Measurements from ENCODE around the gene TMEM131L.
"Not testable (repeated sequence)": the region's sequence is repeated elsewhere in the genome, so short reads cannot be mapped to it uniquely, and the experiment has no call there.

The TMEM131L gene

DNA sequence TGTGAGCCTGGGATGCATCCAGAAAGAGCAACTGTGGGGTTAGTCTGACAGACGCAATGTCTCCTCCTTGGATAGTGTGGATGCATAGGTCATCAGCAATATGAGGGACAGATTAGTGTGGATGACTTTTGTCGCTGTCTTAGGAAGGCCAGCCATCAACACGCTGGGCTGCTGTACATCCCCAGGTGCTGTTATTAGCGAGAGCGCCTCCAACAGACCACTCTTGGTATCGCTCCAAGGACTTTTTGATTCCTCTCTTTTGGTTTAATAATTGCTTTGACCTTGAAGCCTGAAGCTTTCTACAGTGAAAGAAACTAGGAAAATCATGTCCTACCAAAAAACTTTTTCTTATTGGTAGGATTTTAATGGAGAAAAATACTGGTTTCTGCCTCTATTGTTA lies 76.7 kb downstream of the TMEM131L start:
- Mint-ChIP-seq H3K27ac (no peak overlapping the region), H3K36me3 (peaks cover 7% of the 10 kb centered on the region), H3K4me3 (no peak overlapping the region), H3K27me3 (no peaks in the 10 kb centered on the region), H3K9me3 (ENCODE audit: low read depth) (no peaks in the 10 kb centered on the region), H3K4me1 (ENCODE audit: low read depth) (peaks cover 80% of the 10 kb centered on the region)

DNA sequence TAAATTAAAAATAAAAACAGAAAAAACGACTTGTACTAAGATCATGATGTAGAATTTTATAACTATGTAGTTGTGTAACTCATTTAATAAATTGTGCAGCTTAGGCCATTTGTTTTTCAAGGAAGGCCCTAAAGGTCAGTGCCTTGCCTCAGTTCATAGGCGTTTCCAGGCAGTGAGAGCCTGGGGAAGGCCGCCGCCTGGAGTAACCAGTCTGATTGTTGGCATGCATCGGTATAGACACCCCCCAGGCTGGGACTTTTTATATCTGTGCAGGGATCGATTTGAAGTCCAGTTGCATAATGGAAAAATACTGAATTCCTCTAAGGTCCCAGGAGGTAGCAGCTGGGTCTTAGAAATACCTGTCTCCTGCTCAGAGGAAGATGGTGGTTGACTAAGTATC lies 77.2 kb downstream of the TMEM131L start:
- Mint-ChIP-seq H3K27me3 (no peaks in the 10 kb centered on the region), H3K9me3 (ENCODE audit: low read depth) (no peaks in the 10 kb centered on the region), H3K36me3 (peaks cover 6% of the 10 kb centered on the region), H3K4me3 (no peak overlapping the region), H3K27ac (no peak overlapping the region), H3K4me1 (ENCODE audit: low read depth) (peaks cover 78% of the 10 kb centered on the region)

DNA sequence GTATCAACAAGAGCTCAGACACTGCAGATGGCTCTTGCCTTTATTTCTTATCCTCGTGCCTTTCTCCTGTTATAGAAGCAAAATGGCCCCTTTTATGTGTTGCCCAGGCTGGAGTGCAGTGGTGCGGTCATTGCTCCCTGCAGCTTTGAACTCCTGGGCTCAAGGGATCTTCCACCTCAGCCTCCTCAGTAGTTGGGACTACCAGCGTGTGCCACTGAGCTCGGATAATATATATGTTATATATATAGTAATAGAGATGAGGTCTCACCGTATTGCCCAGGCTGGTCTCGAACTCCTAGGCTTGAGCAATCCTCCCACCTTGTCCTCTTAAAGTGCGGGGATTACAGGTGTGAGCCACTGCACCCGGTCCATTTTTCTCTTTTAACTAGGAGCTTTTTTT lies 79.7 kb downstream of the TMEM131L start:
- peaks cover 74% of the 10 kb centered on the region for H3K4me1 Mint-ChIP-seq (ENCODE audit: low read depth)
- H3K27me3 Mint-ChIP-seq = no peaks in the 10 kb centered on the region
- H3K27ac Mint-ChIP-seq = no peak overlapping the region
- H3K9me3 Mint-ChIP-seq (ENCODE audit: low read depth) = no peaks in the 10 kb centered on the region
- peaks cover 9% of the 10 kb centered on the region for H3K36me3 Mint-ChIP-seq
- no peak overlapping the region for H3K4me3 Mint-ChIP-seq

DNA sequence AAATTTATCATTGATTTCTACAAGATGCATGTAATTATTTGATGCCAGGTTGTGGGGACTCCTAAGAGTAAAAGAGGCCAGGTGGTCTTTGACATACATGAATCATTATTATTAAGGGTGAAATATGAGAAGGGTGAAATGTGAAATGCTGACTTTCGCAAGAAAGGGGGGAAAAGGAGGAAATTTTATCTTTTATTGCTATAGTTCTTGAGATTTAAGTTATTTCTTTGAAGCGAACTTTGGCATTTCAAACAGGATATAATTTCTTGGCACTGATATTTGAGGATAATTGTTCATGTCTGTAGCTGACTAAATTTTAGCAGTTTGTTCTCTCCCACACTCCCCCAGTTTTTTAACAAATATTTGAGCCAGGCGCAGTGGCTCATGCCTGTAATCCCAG lies 80.1 kb downstream of the TMEM131L start:
- no peaks in the 10 kb centered on the region for H3K9me3 Mint-ChIP-seq (ENCODE audit: low read depth)
- H3K4me3 Mint-ChIP-seq = no peak overlapping the region
- no peaks in the 10 kb centered on the region for H3K27me3 Mint-ChIP-seq
- peaks cover 11% of the 10 kb centered on the region for H3K36me3 Mint-ChIP-seq
- H3K4me1 Mint-ChIP-seq (ENCODE audit: low read depth) = peaks cover 70% of the 10 kb centered on the region
- peak overlapping the region; percentile 16 for H3K27ac Mint-ChIP-seq

DNA sequence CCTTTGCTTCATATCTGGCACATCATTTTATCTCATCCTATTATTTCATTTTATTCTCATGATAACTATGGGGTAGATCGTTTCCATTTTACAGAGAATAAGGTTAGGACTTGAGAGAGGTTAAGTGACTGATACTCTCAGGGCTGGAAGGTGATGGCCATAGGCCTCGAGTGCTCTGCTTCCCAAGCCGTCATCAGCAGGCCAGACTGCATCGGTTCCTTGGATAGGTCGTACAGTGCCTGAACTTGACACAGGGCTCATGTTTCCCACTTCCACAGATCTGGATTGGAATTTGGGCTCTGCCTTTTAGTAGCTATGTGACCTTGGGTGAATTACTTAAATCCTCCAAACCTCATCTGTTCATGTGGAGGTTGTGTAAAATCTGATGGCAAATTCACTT lies 81.4 kb downstream of the TMEM131L start:
- Mint-ChIP-seq H3K4me3 (no peak overlapping the region), H3K27ac (peak overlapping the region; percentile 83), H3K9me3 (ENCODE audit: low read depth) (no peaks in the 10 kb centered on the region), H3K36me3 (peaks cover 10% of the 10 kb centered on the region), H3K4me1 (ENCODE audit: low read depth) (peaks cover 60% of the 10 kb centered on the region), H3K27me3 (no peaks in the 10 kb centered on the region)

DNA sequence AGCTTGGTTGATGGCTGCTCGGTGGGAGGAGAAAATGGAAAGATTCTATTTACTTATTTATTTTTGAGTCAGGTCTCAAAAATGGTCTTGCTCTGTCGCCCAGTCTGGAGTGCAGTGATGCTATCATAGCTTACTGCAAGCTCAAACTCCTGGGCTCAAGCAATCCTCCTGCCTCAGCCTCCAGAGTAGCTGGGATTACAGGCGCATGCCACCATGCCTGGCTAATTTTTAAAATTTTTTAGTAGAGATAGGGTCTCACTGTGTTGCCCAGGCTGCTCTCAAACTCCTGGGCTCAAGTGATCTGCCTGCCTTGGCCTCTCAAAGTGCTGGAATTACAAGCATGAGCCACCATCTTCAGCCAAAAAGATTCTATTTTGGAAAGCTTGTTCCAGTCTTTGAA lies 82.7 kb downstream of the TMEM131L start:
- H3K4me1 Mint-ChIP-seq (ENCODE audit: low read depth) = peaks cover 58% of the 10 kb centered on the region
- not testable (repeated sequence) for H3K27me3 Mint-ChIP-seq; H3K4me3 Mint-ChIP-seq; H3K9me3 Mint-ChIP-seq (ENCODE audit: low read depth)
- peaks cover 12% of the 10 kb centered on the region for H3K36me3 Mint-ChIP-seq
- peak overlapping the region; percentile 72 for H3K27ac Mint-ChIP-seq

DNA sequence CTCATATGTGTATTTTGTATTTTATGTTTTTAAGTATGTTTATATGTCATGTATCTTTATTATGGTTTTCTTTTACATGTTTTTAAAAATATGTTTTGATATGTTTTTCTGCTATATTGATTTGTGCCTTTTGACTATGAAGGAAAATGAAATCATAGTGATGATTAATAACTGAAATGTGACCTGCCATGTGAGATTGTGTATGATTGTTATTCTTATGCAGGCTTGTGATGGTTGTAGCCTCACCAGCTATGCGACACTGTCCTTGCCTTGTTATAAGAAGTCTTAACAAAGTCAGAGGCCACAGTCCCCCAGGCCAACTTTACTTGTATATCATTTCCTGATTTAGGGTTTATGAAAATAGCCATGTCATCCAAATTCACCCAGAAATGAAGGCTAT lies 83.2 kb downstream of the TMEM131L start:
- Mint-ChIP-seq H3K27me3 (no peaks in the 10 kb centered on the region), H3K27ac (peak overlapping the region; percentile 58), H3K4me1 (ENCODE audit: low read depth) (peaks cover 55% of the 10 kb centered on the region), H3K36me3 (peaks cover 12% of the 10 kb centered on the region), H3K9me3 (ENCODE audit: low read depth) (no peaks in the 10 kb centered on the region), H3K4me3 (no peak overlapping the region)

DNA sequence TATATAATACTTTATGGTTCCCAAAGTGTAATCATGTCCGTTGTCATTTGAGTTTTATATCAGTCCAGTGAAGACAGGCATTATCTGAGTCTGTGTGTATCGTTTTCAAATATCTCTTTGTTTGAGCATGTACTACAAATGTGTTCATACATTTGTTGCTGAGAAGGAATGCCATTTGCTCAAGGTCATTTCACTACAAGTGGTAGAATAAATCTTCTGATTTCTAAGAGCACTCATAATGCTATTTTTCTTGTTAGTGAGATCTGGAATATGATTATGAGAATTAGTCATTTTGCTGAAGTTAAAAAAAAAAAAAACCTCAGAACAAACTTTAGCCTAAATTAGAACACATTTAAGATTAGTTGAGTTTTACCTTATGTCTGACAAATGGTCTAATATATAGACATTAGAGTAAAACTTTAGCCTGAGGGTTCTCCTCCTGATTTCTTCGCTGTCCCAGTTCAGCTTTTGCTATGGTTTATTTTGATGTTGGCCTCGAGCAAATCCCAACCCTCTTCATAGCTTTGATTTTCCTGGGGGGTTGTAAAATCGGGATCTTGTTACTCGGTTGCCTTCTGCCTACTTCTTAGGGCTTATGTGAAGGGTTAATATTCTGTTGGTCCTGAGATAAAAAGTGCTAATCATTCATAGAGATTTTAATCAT lies 87.1 kb downstream of the TMEM131L start:
- Mint-ChIP-seq H3K27me3 (no peaks in the 10 kb centered on the region), H3K4me3 (no peak overlapping the region), H3K36me3 (peaks cover 17% of the 10 kb centered on the region), H3K27ac (peak overlapping the region; percentile 52), H3K9me3 (ENCODE audit: low read depth) (no peaks in the 10 kb centered on the region), H3K4me1 (ENCODE audit: low read depth) (peaks cover 52% of the 10 kb centered on the region)

DNA sequence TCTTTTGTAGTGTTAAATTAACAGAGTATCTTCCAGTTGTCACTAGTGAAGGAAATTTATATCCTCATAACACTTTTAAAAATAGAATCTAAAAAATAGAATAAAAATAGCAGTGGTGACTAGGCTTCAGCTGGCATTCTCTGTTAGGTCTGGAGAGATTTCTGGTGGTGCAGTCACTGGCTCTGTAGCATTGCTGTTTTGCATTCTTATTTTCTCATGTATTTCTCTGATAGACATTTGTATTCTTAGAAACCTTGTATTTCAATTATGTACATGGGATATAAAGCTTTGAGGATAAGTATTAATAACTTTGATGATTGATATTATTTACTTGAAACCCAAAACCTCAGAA lies 87.6 kb downstream of the TMEM131L start:
- H3K27ac Mint-ChIP-seq = no peak overlapping the region
- H3K27me3 Mint-ChIP-seq = no peaks in the 10 kb centered on the region
- no peaks in the 10 kb centered on the region for H3K9me3 Mint-ChIP-seq (ENCODE audit: low read depth)
- H3K4me3 Mint-ChIP-seq = no peak overlapping the region
- H3K4me1 Mint-ChIP-seq (ENCODE audit: low read depth) = peaks cover 48% of the 10 kb centered on the region
- peaks cover 17% of the 10 kb centered on the region for H3K36me3 Mint-ChIP-seq

DNA sequence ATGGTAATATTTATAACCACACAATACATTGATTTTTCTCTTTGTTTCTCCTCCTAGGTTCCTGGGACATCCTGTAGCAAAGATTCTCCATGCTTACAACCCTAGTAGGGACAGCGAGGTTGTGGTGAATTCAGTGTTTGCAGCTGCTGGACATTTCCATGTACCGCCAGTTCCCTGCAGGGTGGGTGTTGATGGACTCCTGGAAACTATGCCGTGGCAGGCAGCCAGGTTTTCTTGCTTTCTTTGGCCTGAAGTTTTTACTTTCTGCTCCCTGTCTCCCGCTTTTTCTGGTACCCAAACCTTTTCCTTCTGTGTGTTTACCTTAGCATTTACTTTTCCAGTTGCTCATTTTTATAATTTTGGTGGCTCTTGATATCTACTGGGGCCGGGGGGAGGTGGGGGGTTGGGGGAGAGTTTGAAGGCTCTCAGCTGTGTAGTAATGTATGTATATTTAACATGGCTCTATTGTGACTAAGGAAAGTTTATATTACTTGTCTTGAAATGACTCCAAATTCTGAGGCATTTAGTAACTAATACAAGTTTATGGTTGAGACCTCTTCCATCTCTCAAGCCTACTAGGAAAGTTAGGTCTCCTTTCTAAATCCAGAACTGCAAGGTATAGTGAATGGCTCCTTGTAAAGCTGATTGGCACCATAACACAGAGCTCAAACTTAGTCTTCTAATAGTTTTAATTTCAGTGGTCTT lies 89.7 kb downstream of the TMEM131L start:
- Mint-ChIP-seq H3K9me3 (ENCODE audit: low read depth) (peaks cover 5% of the 10 kb centered on the region), H3K36me3 (peaks cover 29% of the 10 kb centered on the region), H3K4me3 (no peak overlapping the region), H3K27me3 (no peaks in the 10 kb centered on the region), H3K4me1 (ENCODE audit: low read depth) (peaks cover 43% of the 10 kb centered on the region), H3K27ac (peak overlapping the region; percentile 85)

DNA sequence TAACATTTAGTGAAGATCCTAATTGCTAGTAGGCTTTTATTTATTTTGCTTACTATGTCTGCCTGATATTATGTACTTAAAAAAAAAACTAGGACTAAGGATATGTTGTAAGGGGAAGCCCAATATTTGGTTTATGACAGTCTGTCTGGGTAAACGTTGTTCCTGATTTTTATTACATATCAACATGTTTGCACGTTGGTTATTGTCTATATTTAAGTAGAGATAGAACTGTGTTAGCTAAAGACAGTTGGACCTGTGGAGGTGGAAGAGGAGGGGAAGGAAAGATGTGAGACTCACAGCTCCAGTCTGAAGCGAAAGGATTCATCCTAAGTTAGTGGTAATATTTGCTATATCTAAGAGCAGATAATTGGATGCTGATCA lies 90.3 kb downstream of the TMEM131L start:
- H3K27ac Mint-ChIP-seq = peak overlapping the region; percentile 85
- no peak overlapping the region for H3K4me3 Mint-ChIP-seq
- no peaks in the 10 kb centered on the region for H3K27me3 Mint-ChIP-seq
- H3K4me1 Mint-ChIP-seq (ENCODE audit: low read depth) = peaks cover 45% of the 10 kb centered on the region
- peaks cover 31% of the 10 kb centered on the region for H3K36me3 Mint-ChIP-seq
- H3K9me3 Mint-ChIP-seq (ENCODE audit: low read depth) = peaks cover 8% of the 10 kb centered on the region

DNA sequence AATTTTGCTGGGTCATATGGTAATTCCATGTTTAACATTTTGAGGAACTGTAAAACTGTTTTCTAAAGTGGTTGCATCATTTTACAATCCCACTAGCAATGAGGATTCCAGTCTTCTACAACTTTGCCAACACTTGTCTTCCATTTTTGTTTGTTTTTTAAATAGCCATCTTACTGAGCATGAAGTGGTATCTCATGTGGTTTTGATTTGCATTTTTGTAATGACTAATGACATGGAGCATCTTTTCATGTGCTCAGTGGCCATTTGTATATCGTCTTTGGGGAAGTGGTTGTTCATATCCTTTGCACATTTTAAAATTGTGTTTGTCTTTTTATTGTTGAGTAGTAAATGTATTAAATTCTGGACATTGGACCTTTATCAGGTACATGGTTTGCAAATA lies 94.7 kb downstream of the TMEM131L start:
- Mint-ChIP-seq H3K27me3 (no peaks in the 10 kb centered on the region), H3K4me1 (ENCODE audit: low read depth) (peaks cover 48% of the 10 kb centered on the region), H3K4me3 (no peak overlapping the region), H3K9me3 (ENCODE audit: low read depth) (peaks cover 8% of the 10 kb centered on the region), H3K36me3 (peaks cover 35% of the 10 kb centered on the region), H3K27ac (peak overlapping the region; percentile 6)

DNA sequence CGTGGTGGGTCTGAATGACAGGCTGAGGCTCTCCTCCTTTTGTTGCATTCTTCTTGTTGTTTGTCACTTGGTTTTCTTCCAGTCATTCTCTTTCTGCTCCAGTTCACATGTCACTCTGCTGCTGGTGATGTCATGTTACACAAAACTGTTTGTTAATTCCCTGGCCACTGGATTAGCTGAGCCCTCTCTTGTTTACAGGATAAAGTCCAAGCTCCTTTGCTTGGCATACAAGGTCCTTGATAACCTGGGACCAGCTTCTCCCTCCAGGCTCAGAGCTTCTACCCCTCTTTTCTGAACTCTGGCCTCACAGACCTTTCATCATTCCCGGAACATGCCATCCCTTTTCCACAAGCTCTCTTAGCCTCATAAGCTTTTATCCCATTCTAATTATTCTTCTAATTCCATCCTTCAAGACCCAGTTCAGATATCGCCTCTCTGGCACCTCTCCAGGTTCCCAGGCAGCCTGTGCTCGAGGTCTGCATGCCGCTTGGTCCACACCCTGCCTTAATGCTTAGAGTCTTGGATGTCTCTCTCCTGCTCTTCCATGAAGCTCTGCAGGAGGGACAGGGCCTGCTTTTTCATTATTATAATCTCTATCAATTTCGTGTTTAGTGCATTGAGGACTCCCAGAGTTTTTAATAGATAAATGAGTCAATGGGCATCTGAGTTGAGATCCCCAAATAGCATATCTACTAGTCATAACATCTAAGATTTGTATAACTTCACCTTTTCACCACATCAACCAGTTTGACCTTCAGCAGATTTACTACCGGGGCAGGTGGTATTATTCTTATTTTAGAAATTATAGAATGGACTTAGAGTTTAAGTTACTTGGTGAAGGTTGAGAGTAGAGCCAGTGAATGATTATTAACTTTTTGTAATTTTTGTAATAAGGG lies 98.7 kb downstream of the TMEM131L start:
- Mint-ChIP-seq H3K4me3 (no peak overlapping the region), H3K27ac (peak overlapping the region; percentile 82), H3K4me1 (ENCODE audit: low read depth) (peaks cover 60% of the 10 kb centered on the region), H3K36me3 (peaks cover 23% of the 10 kb centered on the region), H3K9me3 (ENCODE audit: low read depth) (peaks cover 8% of the 10 kb centered on the region), H3K27me3 (no peaks in the 10 kb centered on the region)

DNA sequence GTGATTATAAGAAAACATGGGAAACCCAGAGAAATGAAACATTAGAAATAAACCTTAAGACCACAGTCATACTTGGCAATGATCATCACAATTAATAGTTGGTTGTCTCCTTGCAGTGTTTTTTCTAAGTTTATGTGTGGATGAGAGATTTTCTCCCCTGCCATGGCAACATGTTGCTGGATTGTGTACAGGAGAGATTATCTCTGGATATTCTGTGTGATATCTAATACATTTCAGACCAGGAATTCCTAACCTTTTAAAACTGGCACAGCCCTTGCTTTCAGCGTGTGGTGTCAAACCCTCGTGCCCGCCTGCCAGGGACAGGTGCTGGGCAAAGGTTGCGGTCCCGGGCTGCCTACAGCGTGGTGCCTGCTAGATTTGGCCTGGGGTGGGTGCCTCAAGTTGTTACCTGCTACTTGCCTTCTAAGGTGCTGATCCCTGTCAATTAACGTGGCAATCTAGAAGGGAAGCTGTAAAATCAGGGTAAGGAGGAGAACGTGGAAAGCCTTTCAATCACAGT lies 100.5 kb downstream of the TMEM131L start:
- peaks cover 64% of the 10 kb centered on the region for H3K4me1 Mint-ChIP-seq (ENCODE audit: low read depth)
- peak overlapping the region; percentile 81 for H3K27ac Mint-ChIP-seq
- no peaks in the 10 kb centered on the region for H3K27me3 Mint-ChIP-seq
- no peak overlapping the region for H3K4me3 Mint-ChIP-seq
- H3K9me3 Mint-ChIP-seq (ENCODE audit: low read depth) = no peaks in the 10 kb centered on the region
- H3K36me3 Mint-ChIP-seq = peaks cover 8% of the 10 kb centered on the region

DNA sequence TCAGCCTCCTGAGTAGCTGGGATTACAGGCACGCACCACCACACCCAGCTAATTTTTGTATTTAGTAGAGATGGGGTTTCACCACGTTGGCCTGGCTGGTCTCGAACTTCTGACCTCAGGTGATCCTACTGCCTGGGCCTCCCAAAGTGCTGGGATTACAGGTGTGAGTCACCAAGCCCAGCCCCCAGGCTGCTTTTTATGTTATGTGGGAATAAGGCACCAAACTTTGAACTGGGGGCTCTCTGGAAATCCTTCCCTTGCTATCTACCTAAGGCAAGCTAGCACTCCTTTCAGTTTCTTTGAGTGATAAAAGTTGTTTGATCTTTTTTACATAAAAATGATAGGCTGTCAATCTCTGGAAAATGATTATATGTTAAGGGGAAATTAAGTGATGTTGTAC lies 101.5 kb downstream of the TMEM131L start:
- peak overlapping the region; percentile 83 for H3K27ac Mint-ChIP-seq
- not testable (repeated sequence) for H3K9me3 Mint-ChIP-seq (ENCODE audit: low read depth); H3K4me3 Mint-ChIP-seq; H3K36me3 Mint-ChIP-seq; H3K27me3 Mint-ChIP-seq
- peaks cover 66% of the 10 kb centered on the region for H3K4me1 Mint-ChIP-seq (ENCODE audit: low read depth)

Data from activated naive CD8-positive, alpha-beta T cell (primary cell).